Uterus (tissue), 2 donors: Measurements from ENCODE around the gene IL22.

Experiments used
- POLR2A ChIP-seq, 2 donors: fragments of 450-650 bp; IDR thresholded peaks; one replicate each; pipeline ENCODE4 v1.6.1; 2016; ENCODE audit warnings: antibody characterized with exemption in 2 of 2, mild to moderate bottlenecking in 1 of 2, moderate library complexity in 1 of 2
- TF ChIP-seq, protein P1 (sequence below), 4 experiments: fragments of 200-600 bp in 2 of 4; fragments of 450-650 bp in 2 of 4; sonication (generic) in 2 of 4; IDR thresholded peaks; one replicate each; pipeline ENCODE4 v1.5.1; 2016 to 2019; ENCODE audit warnings: antibody characterized with exemption in 4 of 4, mild to moderate bottlenecking in 2 of 4, moderate library complexity in 1 of 4

DNA sequence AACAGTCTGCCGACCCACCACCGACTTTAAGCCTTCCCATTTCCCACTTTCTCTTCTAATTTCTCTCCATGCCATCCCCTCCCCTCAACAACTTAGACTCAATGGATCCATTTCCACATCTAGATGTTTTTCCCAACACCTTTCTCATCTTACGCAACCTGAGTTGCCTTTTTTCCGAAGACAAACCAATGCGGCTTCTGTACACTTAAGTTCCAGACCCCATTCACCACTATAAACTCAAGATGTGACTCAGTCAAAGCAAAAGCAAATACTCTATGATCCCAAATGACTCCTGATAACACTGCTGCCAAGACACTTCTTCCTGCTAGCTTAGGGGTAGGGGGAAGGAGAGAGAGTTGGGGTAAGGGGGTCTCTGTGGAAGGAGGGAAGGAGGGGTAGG, 1.3 kb downstream of the IL22 start:
- TF ChIP-seq, protein P1, sequence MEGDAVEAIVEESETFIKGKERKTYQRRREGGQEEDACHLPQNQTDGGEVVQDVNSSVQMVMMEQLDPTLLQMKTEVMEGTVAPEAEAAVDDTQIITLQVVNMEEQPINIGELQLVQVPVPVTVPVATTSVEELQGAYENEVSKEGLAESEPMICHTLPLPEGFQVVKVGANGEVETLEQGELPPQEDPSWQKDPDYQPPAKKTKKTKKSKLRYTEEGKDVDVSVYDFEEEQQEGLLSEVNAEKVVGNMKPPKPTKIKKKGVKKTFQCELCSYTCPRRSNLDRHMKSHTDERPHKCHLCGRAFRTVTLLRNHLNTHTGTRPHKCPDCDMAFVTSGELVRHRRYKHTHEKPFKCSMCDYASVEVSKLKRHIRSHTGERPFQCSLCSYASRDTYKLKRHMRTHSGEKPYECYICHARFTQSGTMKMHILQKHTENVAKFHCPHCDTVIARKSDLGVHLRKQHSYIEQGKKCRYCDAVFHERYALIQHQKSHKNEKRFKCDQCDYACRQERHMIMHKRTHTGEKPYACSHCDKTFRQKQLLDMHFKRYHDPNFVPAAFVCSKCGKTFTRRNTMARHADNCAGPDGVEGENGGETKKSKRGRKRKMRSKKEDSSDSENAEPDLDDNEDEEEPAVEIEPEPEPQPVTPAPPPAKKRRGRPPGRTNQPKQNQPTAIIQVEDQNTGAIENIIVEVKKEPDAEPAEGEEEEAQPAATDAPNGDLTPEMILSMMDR (IDR thresholded peaks at IDR 0.05): no peak
- TF ChIP-seq POLR2A (IDR thresholded peaks at IDR 0.05): no peak
